Cardiac fibroblast (primary cell): ENCODE measurements around the gene PCCB.
"Not testable (repeated sequence)": the region's sequence is repeated elsewhere in the genome, so short reads cannot be mapped to it uniquely, and the experiment has no call there.

Source experiments
- DNase-seq, 2 donors: peaks; one replicate each; pipeline versions ENCODE4 v3.0.0 to v3.0.0-alpha.2; 2010; ENCODE audit warnings: low read depth in 2 of 2
- H3K4me3 ChIP-seq, 2 donors: replicated peaks in 1 of 2; 1 replicate in 1 of 2; 2 replicates in 1 of 2; pipeline ENCODE4 v1.5.1; 2011; ENCODE audit warnings: low read depth in 2 of 2, low read length in 2 of 2, mild to moderate bottlenecking in 2 of 2, moderate library complexity in 1 of 2
- CTCF ChIP-seq: IDR thresholded peaks from one replicate; pipeline ENCODE4 v1.5.1; 2011; ENCODE audit warnings: low read depth, mild to moderate bottlenecking, low read length, inconsistent platforms

The PCCB gene

DNA sequence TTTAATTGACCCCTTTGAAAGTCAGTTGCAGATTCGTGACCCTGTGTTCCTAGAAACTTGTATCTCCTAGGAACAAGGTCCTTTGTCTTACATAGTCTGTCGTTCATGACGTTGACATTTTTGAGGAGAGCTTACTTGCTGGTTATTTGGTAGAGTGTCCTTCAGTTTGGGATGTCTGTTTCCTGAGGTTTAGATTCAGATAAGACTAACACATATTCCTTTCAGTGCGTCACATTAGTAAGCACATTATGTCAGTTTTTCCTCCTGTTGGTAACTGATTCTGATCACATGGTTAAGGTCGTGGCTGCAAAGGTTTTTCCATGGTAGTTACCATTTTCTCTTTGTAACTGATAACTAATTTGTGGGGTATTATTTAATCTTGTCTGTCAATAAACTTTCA is 80.8 kb downstream of the PCCB start:
- H3K4me3 ChIP-seq: no peak overlapping the region
- no peak for DNase-seq
- no peak for TF ChIP-seq CTCF

GRCh38 chr3:136332302-136332701 is 82.2 kb downstream of the PCCB start:
- no peak overlapping the region for H3K4me3 ChIP-seq
- no peak for TF ChIP-seq CTCF
- DNase-seq: no peak

GRCh38 chr3:136332776-136333175 is 82.6 kb downstream of the PCCB start:
- no peak for TF ChIP-seq CTCF
- DNase-seq: peak; percentile 35 to 64

GRCh38 chr3:136334209-136334608 is 84.1 kb downstream of the PCCB start:
- DNase-seq: no peak
- no peak for TF ChIP-seq CTCF
- H3K4me3 ChIP-seq: no peak overlapping the region

More at GRCh38 chr3:136332776-136333175, 82.6 kb downstream of the PCCB start:
- H3K4me3 ChIP-seq: no peak overlapping the region

- DNase-seq, H3K4me3 ChIP-seq: not testable (repeated sequence)
These were observed 84.6 kb downstream of the PCCB start for GRCh38 chr3:136334726-136335125.

- no peak for TF ChIP-seq CTCF
- DNase-seq: no peak
These were observed 86.4 kb downstream of the PCCB start for GRCh38 chr3:136336329-136337100.

GRCh38 chr3:136343446-136343845 is 93.3 kb downstream of the PCCB start:
- no peak for TF ChIP-seq CTCF
- DNase-seq: no peak
- no peak overlapping the region for H3K4me3 ChIP-seq

More at GRCh38 chr3:136336329-136337100, 86.4 kb downstream of the PCCB start:
- no peak overlapping the region for H3K4me3 ChIP-seq
